HuH-7 (cell line): ENCODE results near the gene PCSK6.
"Not testable (repeated sequence)": the region's sequence is repeated elsewhere in the genome, so short reads cannot be mapped to it uniquely, and the experiment has no call there.

Experiments used
- DNase-seq: peaks from one replicate; pipeline ENCODE4 v3.0.0; 2011; ENCODE audit warnings: low spot score

PCSK6 gene

DNA sequence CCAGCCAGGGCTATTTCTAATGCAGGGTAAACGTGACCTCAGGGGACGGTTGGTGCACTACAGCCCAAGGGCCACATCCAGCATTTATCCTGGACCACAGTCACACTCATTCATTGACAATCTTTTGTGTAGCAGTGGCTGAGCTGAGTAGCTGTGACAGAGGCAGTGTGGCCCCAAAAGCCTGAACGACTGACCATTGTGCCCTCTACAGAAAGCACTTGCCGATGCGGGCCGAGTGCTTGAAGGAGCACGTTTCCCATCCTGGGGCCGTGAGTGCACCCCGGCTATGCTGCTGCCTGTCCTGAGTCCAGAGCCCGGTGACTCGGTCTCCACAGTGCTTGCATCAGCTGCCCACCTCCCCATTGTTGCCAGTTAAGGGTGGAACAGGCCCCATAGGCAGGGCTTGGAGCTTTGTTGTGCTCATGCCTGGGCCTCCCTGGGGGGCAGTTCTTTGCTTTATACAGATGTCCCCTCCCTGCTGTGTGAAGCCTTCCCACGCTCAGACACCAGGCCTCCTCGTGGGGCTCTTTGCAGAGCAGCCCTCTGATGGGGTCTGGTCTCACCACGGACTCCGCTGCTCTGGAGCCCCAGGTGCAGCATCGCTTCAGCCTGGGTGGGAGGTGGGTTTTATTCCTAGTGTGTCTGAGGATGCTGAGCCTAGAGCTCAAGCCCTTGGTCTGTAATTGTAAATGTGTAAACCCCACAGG is 181.5 kb downstream of the PCSK6 start:
- no peak for DNase-seq

DNA sequence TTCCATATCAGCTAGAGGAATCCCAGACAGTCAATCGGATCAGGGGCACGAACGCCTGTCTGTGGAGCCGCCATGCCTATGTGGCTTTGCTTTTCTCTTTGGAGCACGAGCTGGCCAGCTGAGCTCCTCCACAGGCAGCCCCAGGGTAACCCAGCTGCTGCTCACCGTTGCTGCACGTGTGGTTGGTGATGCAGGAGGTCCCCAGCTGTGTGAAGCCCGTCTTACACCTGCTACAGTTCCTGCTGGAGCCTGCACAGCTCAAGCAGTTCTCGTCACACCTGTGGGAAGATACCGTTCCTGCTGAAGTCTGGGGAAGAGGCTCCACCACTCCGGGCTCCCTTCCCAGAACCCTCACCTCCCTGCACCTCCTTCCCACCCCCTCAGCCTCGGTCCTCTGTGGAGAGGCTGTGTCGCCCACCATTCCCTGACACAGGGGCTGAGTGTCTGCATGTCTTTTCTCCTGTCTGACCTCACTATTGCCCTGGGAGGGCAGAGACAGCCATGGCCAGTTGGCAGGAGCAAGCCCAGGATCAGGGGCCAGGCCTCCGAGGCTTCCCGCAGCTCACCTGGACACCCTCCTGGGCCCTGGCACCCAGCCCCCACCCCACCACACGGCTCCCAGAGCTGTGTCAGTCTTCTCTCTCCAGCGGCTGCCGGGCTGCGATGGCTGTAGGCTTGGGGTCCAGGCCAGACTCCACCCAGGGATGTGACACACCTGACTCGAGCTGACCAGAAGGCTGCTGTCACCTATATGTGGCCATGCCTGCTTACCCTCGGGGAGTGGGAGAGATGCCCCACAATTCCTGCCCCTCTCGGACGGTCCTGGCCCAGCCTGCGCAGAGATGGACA is 182.2 kb downstream of the PCSK6 start:
- no peak for DNase-seq

DNA sequence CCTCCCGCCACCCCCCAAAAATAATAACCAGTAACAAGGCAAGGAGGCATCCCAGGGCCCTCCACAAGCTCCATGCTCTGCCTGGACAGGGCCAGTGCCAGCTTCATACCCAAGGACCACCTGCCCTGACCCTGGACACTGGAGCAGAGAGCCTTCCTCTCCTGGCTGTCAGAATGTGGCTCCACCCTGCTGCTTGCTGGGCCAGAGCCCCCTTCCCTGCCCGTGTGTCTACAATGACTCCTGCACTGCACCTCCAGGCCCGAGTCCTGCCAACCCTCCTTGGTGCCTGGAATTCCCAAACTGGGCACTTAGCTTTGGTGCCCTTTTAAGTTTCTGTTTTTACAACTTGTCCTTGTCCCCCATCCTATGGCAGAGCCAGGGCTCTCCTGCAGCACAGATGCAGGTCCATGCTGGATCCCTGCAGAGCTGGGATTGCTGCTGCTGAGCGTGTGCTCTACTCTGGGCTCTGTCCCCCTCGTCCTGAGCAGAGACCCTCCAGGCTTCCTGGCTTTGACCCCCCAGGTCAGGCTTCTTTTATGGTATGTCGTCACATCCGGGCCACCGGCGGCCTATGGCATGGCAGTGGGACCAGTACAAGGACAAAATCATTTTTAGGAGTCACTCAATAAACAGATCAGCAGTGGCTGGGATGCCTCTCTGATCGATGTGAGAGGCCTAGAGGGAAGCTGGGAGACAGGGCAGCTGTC is 183.0 kb downstream of the PCSK6 start:
- DNase-seq = no peak

DNA sequence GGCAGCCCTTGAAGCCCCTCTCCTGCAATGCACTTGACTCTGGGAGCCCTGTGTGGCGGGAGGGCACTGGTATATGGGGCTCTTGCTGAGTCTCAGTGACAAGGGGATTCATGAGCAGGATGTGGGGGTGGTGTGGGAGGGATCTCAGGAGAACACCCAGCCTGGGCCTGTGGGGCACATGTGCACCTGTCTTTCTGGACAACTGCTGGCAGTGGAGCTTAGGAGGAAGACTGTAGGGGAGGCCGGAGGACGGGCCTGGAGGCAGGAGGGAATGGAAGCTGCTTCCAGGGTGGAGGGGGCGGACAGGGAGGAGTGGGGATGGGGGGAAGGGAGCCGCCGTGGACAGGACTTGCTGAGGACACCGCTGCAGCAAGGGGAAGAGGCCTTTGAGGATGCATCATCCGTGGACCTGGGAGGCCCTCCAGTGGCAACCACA is 183.7 kb downstream of the PCSK6 start:
- no peak for DNase-seq

DNA sequence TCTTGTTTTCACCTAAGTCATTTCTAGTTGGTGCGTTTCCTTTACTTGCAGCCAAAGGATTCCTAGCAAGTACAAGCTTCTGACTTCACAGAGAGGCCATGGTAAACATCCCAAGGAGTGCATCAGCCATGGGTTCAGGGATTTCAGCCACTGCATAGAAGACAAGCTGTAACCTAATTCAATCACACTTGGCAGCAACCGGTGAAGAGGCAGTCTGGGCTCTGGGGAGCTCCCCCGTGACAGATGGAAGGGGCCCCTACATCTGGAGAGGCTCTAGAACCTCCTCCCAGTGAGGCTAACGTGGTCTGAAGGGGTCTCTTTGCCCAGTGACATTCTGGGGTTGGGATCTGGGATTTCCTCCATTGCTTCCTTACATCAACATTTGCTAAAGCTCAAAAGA is 186.1 kb downstream of the PCSK6 start:
- no peak for DNase-seq

DNA sequence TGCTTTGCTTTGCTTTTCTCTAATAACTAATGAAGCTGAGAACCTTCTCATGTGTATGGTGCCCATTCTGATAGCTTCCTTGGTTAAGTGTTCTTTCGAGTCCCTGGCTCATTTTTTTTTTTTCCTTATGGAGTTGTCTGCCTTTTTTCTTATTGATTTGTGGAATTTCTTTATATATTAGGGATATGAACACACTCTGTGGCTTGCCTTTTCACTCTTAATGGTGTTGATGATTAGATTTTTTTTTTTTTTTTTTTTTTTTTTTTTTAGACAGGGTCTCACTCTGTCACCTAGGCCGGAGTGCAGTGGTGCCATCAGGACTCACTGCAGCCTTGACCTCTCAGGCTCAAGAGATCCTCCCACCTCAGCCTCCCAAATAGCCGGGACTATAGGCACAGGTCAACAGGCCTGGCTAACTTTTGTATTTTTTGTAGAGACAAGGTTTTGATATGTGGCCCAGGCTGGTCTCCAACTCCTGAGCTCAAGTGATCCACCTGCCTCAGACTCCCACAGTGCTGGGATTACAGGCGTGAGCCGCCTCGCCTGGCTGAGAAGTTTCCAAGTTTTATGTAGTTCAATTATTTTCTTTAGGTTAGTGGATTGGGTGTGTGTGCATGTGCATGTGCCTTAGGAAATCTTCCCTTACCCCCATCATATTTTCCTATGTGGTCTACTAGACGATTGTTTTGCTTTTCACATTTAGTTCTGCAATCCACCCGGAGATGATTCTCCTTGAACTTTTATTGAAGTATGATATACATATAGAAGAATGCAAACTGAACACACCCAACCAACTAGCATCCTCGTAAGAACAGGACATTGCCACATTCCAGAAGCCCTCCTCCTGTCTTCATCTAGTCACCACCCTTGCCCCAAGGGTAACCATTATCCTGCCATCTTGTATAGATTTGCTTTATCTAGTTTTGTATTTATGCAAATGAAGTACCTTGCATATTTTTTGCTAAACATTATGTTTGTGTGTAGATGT is 192.8 kb downstream of the PCSK6 start:
- DNase-seq = no peak

DNA sequence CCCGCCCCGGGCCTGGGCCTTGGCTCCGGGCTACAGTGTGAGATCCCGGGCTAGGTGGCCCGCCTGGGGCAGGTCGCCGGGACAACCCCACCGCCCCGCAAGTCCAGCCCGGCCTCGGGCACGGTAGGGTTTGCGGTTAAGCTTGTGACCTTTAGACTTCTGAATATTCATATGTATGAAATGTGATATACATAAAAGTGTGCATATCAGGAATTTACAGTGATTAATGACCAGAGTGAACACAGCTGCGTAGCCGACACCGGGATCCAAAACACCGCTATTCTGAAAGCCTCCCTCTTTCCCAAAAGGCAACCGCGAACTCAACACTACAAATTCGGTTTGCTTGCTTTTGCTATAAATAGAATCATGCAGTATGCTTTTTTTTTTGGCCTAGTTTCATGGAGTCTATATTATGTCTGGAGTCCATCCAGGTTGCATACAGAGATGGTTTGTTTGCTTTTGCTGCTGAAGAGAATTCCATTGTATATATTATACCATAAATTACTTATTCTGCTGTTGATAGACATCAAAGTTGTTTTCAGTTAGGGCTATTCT is 193.8 kb downstream of the PCSK6 start:
- no peak for DNase-seq

DNA sequence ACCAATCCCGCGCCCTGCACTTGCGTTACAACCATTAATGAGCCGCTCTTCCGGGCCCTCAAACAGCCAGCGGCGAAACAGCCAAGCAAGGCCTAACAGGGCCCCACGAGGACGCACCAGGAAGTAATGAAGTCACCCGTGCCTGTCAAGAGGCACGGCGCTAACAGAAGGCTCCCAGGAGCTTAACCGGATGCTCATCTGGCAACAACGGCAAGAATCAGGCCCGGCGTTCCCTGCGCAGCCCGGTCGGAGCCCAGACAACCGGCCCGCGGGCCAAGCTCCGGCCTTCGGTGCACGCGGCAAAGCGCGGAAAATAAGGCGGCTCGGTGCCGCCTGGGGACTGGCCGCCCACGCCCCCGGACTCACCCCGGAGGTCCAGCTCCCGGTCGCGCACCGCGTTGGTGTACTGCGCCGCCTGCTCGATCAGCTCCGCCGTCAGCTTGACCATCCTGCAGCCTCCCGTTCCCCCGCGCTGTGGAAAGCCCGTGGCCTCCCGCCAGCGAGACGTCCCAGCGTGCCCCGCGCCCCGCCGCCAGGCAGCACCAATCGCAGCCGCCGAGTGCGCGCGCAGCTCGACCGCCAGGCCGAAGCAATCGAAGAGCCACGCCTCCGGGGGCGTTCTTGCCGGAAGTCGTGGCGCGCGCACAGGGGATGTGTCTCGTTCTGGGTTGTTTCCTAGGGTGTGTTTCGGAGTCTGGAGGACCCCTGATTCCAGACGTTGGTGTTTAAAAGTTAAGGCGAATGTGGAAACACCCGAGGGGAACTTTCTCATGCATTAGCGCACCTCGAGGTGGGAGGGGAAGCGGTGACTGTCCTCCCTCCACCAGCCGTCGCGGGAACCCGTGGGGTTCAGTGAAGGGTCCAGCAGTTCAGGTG is 194.5 kb downstream of the PCSK6 start, which contains the start of gene SNRPA1:
Gene SNRPA1 (minus strand): TSS at position 518 of the 876 bp plus-strand sequence. CDS start 70 bp downstream, at position 448.
- DNase-seq = peak; percentile 93

DNA sequence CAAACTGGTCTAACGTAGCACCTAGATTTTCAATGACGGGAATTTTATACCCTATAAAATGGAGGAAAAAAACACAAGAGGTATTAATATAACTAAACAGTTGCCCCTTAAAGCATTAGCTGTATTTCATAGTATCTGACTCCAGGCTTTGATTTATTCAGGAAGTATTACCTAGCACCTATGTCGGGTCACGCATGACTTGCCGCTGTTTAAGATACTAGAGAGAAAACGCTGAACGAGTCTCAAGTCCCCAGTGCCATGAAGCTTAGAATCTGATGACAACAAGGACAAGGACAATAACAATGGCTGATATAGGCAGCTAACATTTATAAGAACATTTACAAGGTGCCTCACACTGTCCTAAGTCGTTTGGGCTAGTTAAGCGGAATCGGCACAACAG is 196.4 kb downstream of the PCSK6 start:
- DNase-seq = no peak

DNA sequence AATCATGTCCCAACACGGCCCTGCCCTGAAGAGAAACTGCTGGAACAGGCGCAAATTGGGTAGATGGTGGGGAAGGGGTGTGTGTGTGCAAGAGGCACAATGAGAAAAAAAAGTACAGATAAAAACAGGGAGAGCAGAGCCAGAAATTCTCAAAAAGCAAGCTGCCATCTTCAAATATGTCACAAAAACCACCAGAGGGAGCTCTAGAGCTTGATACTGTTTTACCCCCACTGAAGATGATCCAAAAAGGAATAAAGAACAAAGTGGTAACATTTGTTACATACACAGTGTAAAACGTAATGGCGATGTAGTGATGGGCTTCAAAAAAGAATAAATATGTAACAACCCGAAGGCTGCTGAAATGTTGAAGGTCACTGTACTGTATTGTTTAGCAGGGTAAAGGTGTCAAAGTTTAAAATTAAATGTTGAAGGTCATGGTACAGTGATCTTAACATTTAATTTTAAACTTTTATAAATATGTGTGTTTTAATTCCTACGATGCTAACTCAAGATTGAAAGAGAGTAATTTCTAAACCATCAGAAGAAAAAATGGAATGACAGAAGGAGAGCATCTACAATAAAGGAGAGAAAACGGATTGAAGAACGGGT is 200.5 kb downstream of the PCSK6 start:
- peak; percentile 73 for DNase-seq

DNA sequence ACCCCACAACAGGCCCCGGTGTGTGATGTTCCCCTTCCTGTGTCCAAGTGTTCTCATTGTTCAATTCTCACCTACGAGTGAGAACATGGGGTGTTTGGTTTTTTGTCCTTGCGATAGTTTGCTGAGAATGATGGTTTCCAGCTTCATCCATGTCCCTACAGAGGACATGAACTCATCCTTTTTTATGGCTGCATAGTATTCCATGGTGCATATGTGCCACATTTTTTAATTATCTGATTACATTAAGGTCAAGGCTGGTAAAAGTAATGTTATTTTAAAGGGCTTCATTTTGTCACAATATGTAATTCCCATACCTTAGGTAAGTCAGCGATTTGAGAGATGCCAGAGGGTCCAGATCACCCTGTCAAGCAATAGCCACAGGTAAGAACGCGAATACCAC is 202.2 kb downstream of the PCSK6 start:
- not testable (repeated sequence) for DNase-seq

DNA sequence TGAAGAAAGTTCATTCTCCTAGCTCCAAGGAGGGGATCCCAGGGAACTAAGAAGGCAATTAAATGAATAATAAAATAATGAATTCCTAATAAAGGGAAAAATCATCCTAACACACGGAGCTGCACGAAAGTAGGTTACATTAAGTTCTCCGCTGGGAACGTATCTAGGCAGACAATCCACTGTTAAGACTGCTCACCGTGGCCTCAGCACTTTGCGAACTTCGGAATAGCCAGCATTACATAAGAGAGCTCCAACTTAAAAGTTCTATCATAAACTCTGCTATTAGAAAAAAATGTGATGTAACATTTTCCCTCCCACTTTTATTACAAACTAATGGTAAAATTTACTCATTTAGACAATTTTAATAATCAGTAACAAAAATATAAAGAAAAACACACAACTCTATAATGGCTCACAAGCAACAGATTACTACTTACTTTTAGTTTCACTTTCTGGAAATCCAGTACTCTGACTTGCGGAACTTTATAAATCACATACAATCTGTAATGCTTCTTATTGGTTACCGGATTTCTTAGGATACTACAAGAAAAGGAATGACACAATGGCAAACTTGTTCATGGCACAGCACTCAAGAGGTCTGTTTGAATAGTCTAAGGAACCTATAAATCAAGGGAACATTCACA is 202.9 kb downstream of the PCSK6 start:
- DNase-seq = no peak

DNA sequence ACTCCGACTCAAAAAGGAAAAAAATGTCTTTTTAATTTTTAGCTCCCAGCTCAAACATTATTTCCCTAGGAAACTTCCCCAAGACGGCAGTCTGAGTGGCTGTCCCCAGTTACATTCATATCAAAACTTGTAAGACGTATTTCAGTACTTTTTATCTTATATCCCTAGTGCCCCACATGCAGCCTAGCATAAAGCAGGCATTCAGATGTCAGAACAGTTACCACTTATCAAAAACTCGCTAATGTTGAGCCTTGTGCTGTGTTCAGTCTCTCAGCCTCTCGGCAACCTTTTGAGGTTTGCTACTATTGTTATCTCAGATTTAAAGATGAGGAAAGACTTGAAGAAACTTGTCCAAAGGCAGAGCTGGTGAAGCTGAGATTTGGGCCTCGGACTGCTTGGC is 205.6 kb downstream of the PCSK6 start:
- DNase-seq = no peak

DNA sequence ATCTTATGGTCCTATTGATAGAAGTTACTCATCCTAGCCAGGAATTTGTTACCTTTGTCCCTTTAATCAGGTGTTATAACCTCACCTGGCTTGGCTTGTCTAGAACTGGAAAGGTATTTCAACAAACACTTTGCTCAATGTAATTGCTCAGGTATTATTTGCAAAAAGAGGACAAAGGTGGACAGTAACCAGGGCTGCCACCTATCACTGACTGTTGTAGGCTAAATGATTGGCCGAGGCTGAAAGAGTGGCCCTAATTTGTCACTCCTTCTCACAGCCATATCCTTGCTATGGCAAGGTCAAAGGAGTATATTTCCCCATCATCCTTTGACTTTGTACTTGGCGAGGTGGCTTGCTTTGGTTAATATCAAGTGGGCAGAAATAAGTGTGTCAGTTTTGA is 209.5 kb downstream of the PCSK6 start:
- no peak for DNase-seq

DNA sequence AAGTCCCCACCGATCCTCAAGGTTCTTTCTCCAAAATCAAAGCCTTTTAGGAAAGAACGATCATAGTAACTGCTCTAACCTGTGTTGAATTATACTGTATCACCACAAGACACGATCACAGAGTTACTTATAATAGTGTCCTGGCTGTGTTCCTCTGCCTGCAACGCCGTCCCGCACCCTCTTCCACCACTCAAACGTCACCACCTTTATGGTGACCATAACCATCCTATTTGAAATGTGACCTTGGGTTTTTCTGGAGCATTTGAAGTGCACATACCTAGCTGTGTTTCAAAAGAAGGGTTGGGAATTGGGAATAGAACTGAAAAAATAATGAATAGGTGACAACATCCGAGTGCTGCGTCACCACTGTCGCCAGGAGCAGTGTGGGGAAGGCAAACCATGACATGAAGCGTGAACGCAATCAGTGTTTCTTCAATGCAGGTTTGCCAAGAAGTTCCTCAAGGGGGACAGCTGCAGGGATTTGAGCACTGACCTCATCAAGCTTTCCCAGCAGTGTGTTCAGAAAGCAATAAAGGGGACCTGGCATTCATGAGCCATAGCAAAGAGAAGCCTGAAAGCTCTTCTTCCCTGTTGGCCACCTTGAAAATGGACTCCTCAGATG is 211.5 kb downstream of the PCSK6 start:
- DNase-seq = no peak

DNA sequence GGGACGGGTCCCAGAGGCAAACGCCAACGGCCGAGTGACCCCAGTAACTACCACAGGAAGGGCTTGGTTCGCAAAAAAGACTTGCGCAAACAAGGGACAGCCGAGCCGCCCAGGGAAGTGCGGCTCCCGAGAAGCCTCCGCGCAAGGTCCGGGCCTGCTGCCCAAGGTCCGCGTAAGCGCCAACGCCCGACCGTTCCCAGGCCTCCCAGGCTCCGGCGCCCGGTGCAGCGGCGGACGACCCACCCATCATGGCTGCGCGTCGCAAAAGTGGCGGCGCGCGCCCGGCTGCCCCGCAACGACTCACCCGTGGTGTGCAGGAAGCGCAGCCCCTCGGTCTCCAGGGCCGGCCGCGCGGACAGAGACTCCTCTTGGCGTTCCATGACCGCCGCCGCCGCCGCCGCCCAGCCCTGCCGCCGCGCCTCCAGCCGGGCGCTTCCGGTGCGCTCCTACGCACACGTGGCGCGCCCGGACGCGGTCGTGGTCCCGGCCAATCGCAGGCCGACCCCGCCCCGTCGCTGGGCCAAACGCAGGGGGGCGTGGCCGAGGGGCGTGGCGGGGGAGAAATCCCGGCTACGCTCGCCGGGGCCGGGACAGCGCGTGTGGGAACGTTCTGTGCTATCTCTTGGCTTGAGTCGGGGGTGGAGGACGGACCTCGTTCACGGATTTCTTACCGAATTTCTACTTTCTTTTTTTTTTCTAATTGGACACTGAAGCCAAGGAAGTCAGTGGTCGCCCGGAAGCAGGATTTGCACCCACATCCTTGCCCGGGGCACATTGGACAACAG is 212.3 kb downstream of the PCSK6 start, which contains the start of gene SELENOS:
Gene SELENOS (minus strand): TSS at position 448 of the 785 bp plus-strand sequence. CDS start 68 bp downstream, at position 380.
- peak; percentile 86 for DNase-seq

DNA sequence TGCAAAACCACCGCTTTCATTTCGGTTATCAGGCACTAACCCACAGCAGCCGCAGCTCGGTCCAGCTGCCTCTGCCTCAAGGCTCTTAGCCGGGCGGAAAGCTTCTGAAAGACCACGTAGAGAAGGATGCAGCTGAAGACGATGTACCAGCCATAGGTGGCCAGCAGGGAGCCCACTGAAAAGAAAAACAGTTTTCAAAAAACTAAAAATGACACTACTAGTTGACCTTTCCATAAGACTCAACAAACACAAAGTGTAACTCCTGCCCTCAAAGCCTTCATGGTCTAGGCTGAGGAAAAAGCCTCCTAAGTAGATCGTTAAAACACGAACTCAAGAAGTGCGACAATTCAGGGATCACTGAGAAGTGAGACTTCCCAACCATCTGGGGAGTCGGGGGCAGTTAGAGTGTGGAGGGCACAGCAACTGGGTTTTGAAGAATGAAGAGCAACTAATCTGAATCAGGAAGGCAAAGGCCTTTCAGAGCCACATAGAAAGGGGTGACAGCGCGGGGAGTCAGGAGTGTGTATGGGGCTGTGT is 212.9 kb downstream of the PCSK6 start:
- DNase-seq = no peak
